ENCODE measurements around the gene GBE1. TPM values are rescaled to one million over a fixed set of nuclear protein-coding genes. Genes with fewer than 3 reads are reported as not detected.

Gene GBE1
- total and polyA plus RNA-seq, 9 of the 15 experiments (the other 6 are each of a cell fraction or from before 2014, with no cell fraction given), result 7.9 to 25.6 (median 13.1) TPM

GRCh38 chr3:81718311-81718710 is 43.1 kb downstream of the GBE1 start:
- no peaks in the 10 kb centered on the region for H4K20me1 ChIP-seq (replicated peaks; ENCODE audit: control insufficient read depth, insufficient read depth, low read length)
- POLR2A ChIA-PET, result interaction anchor here (1.9 kb wide), 1 partner anchor 14 kb away, joined by 5 read pairs; no protein-coding TSS in a partner anchor
- no peaks in the 10 kb centered on the region for H3K27me3 ChIP-seq (ENCODE audit: control insufficient read depth in 2 of 2, insufficient read depth in 2 of 2, low read length in 2 of 2)
- no peak overlapping the region for H3K4me3 ChIP-seq
- intact Hi-C loops (cut with micrococcal nuclease) (no loop called here), in situ Hi-C loops (cut with MboI) (no loop called here)
- H3K27ac ChIP-seq (ENCODE audit: extremely low read depth, low read depth, low read length), result no peak overlapping the region
- no peaks in the 10 kb centered on the region for H3K36me3 ChIP-seq (ENCODE audit: control insufficient read depth, insufficient read depth, low read length)
- H3K79me2 ChIP-seq (ENCODE audit: control insufficient read depth, insufficient read depth, low read length), result no peaks in the 10 kb centered on the region; the same call in 2 of the 3 replicates
- 82% methylated on average over 1 of the region's 1 CpG for WGBS (ENCODE audit: insufficient coverage, low coverage, missing lambda C conversion rate)
- FAIRE-seq (no peak), ATAC-seq (no peak), DNase-seq (ENCODE audit: extremely low read depth in 1 of 4, low spot score in 3 of 4) (no peak)
- H3K9me3 ChIP-seq (replicated peaks; ENCODE audit: control insufficient read depth, insufficient read depth, low read depth, low read length), result no peaks in the 10 kb centered on the region
- H2AFZ ChIP-seq (ENCODE audit: low read depth, low read length), result no peak overlapping the region
- H3K9ac ChIP-seq (ENCODE audit: insufficient read depth in 1 of 2, low read depth in 2 of 2, low read length in 2 of 2), result no peak overlapping the region
- CTCF ChIA-PET (ENCODE audit: low intra/inter-chr PET ratio), result no interaction called here
- no peak overlapping the region for H3K4me2 ChIP-seq (ENCODE audit: insufficient read depth, low read length)
- no peaks in the 10 kb centered on the region for H3K9me1 ChIP-seq (ENCODE audit: control insufficient read depth, insufficient read depth, low read length)
- BruUV-seq (replicated peaks), result no TSS peak
- no peaks in the 10 kb centered on the region; a peak in 2 of 5 replicates for H3K4me1 ChIP-seq (replicated peaks in 1 of 2; ENCODE audit: control insufficient read depth in 2 of 2, insufficient read depth in 2 of 2, low read length in 2 of 2)
- no peak for TF ChIP-seq ZKSCAN3 (CRISPR knock-in tag; IDR thresholded peaks at IDR 0.05)
- TF ChIP-seq ZNF512 (tag; IDR thresholded peaks at IDR 0.05), result no peak
- TF ChIP-seq POLR2H (tag; IDR thresholded peaks at IDR 0.05; ENCODE audit: low read depth), result no peak
- TF ChIP-seq ATF4 (CRISPR knock-in tag; IDR thresholded peaks at IDR 0.05), result no peak
- no peak for TF ChIP-seq ZNF133 (CRISPR knock-in tag; IDR thresholded peaks at IDR 0.05)
- no peak for TF ChIP-seq ZFP91 (CRISPR knock-in tag; IDR thresholded peaks at IDR 0.05)
- no peak for TF ChIP-seq CEBPZ (IDR thresholded peaks at IDR 0.05; ENCODE audit: borderline replicate concordance, low read depth, low read length)
- TF ChIP-seq SMARCE1 (IDR thresholded peaks at IDR 0.05), result no peak
- no peak for TF ChIP-seq ZNF384 (IDR thresholded peaks at IDR 0.05; ENCODE audit: low read depth, low read length)
- no peak for TF ChIP-seq ARID4B (CRISPR knock-in tag; IDR thresholded peaks at IDR 0.05)
